DMS53 treated with DMSO at 0.1 percent for 48 hours (cell line): Measurements from ENCODE around the gene VSIG1.
A peak's percentile ranks its signal among the peaks of the same experiment; 100 is the strongest.

Experiments used
- DNase-seq: peaks from one replicate; lab custom pipeline; 2025; ENCODE audit not compliant: unreplicated experiment; lab: John Stamatoyannopoulos, UW

Gene VSIG1

GRCh38 chrX:108044554-108045256 lies at the start of gene VSIG1:
Gene VSIG1 (plus strand): TSS chrX:108045065. CDS start chrX:108045131, 66 bp downstream.
- DNase-seq: no peak

- no peak for DNase-seq
Measured at GRCh38 chrX:107996124-107996523, 48.7 kb upstream of the VSIG1 start.

- no peak for DNase-seq
Measured at GRCh38 chrX:108000751-108001150, 44.1 kb upstream of the VSIG1 start.

GRCh38 chrX:108001218-108001814 lies 43.5 kb upstream of the VSIG1 start:
- peak; percentile 78 for DNase-seq

GRCh38 chrX:108018656-108019381 lies 26.0 kb upstream of the VSIG1 start:
- no peak for DNase-seq

- DNase-seq: no peak
Measured at GRCh38 chrX:108019382-108019875, 25.4 kb upstream of the VSIG1 start.

- peak; percentile 6 for DNase-seq
Measured at GRCh38 chrX:108020631-108021030, 24.2 kb upstream of the VSIG1 start.

- no peak for DNase-seq
Measured at GRCh38 chrX:108022491-108023089, 22.3 kb upstream of the VSIG1 start.

GRCh38 chrX:108025376-108025775 lies 19.5 kb upstream of the VSIG1 start:
- no peak for DNase-seq

GRCh38 chrX:108025954-108026600 lies 18.8 kb upstream of the VSIG1 start:
- peak; percentile 14 for DNase-seq

- DNase-seq: no peak
Measured at GRCh38 chrX:108028854-108029253, 16.0 kb upstream of the VSIG1 start.

- DNase-seq: no peak
Measured at GRCh38 chrX:108029928-108030711, 14.7 kb upstream of the VSIG1 start.

- no peak for DNase-seq
Measured at GRCh38 chrX:108032944-108033343, 11.9 kb upstream of the VSIG1 start.

GRCh38 chrX:108033890-108034289 lies 11.0 kb upstream of the VSIG1 start:
- DNase-seq: no peak

- no peak for DNase-seq
Measured at GRCh38 chrX:108034725-108035124, 10.1 kb upstream of the VSIG1 start.

- DNase-seq: peak; percentile 94
Measured at GRCh38 chrX:108036298-108036973, 8.4 kb upstream of the VSIG1 start.

GRCh38 chrX:108049649-108050048 lies 4.8 kb downstream of the VSIG1 start:
- DNase-seq: no peak

- DNase-seq: no peak
Measured at GRCh38 chrX:108053218-108053617, 8.4 kb downstream of the VSIG1 start.

- DNase-seq: no peak
Measured at GRCh38 chrX:108055546-108055945, 10.7 kb downstream of the VSIG1 start.

- DNase-seq: no peak
Measured at GRCh38 chrX:108059801-108060200, 14.9 kb downstream of the VSIG1 start.
